AG04449 (cell line): ENCODE measurements around the gene WDR86.

ENCODE experiments used
- CTCF ChIA-PET: fragments of 350-600 bp; formaldehyde crosslinking; extraction: SDS; loops from one replicate; lab custom pipeline; 2021; ENCODE audit warnings: antibody characterized with exemption; lab: Yijun Ruan, JAX
- POLR2A ChIA-PET: fragments of 400-600, 350-600 bp; formaldehyde crosslinking; extraction: SDS; loops from one replicate; lab custom pipeline; 2020; ENCODE audit warnings: antibody characterized with exemption, inconsistent platforms; lab: Yijun Ruan, JAX
- DNase-seq: peaks from one replicate; pipeline ENCODE4 v3.0.0-alpha.2; 2010; ENCODE audit warnings: low read depth, low spot score
- H3K4me3 ChIP-seq: 2 replicates; pipeline ENCODE4 v1.5.1; 2011; ENCODE audit warnings: low read depth, mild to moderate bottlenecking, control low read depth, low read length
- CTCF ChIP-seq: IDR thresholded peaks from one replicate; pipeline ENCODE4 v1.5.1; 2011; ENCODE audit warnings: mild to moderate bottlenecking, moderate library complexity, low read length, control low read depth, inconsistent platforms; ENCODE audit not compliant: insufficient read depth; ENCODE audit errors: missing control alignments

The WDR86 gene

GRCh38 chr7:151374726-151375125, 35.1 kb downstream of the WDR86 start:
- H3K4me3 ChIP-seq = no peak overlapping the region
- no peak for TF ChIP-seq CTCF
- ChIA-PET CTCF (interaction anchor here (1.0 to 11.3 kb wide), 3 partner anchors 22 to 73 kb away, joined by 3 to 270 read pairs (median 4); no protein-coding TSS in a partner anchor), POLR2A (no interaction called here)
- no peak for DNase-seq

- no peak for TF ChIP-seq CTCF
- CTCF ChIA-PET = interaction anchor here (1.0 to 11.3 kb wide), 2 partner anchors 60 to 74 kb away, joined by 3 to 270 read pairs; no protein-coding TSS in a partner anchor
- POLR2A ChIA-PET = no interaction called here
- H3K4me3 ChIP-seq = no peak overlapping the region
- DNase-seq = no peak
Measured at GRCh38 chr7:151374139-151374538, 35.7 kb downstream of the WDR86 start.

- DNase-seq = no peak
- no peak overlapping the region for H3K4me3 ChIP-seq
- CTCF ChIA-PET = interaction anchor here (11.3 kb wide), 1 partner anchor 74 kb away, joined by 270 read pairs; no protein-coding TSS in a partner anchor
- POLR2A ChIA-PET = interaction anchor here (0.6 kb wide), 1 partner anchor 55 kb away, joined by 3 read pairs; no protein-coding TSS in a partner anchor
- no peak for TF ChIP-seq CTCF
Measured at GRCh38 chr7:151373599-151373998, 36.2 kb downstream of the WDR86 start.

DNA sequence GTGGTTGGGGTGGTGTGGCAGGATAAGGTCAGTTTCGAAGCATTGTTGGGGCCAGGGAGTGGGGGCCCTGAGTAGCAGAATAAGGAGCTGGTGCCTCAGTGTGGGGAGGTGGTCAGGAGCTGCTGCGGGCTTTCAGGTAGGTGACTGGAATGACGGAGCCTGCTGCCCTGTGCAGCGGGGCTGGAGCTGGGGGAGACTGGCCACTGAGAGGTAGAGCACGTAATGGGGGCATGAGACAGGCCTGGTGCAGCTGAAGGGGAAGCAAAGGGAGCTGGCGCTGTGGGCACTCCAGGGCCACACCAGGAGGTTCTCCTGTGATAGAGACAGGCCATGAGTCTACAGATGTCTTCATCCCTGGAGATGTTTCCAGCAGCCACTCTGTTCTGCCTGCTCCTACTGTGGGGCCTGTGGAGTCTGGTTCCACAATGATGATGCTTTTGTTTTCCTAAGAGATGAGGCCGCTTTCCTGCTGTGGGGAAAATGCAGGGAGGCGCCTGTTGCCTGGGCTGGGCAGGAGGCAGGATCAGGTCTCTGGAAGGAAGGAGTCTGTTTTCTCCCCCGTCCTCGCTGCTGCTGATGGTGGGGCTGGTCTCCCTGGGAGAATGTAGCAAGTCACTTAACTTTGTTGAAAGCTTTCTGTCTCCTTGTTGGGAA, 37.1 kb downstream of the WDR86 start:
- no peak for DNase-seq
- CTCF ChIA-PET = interaction anchor here (1.6 to 11.3 kb wide), 4 partner anchors 18 to 386 kb away, joined by 3 to 270 read pairs (median 46); no protein-coding TSS in a partner anchor
- H3K4me3 ChIP-seq = no peak overlapping the region
- POLR2A ChIA-PET = interaction anchor here (0.6 kb wide), 1 partner anchor 56 kb away, joined by 3 read pairs; no protein-coding TSS in a partner anchor
- TF ChIP-seq CTCF = no peak

- no peak overlapping the region for H3K4me3 ChIP-seq
- CTCF ChIA-PET = interaction anchor here (0.9 to 11.3 kb wide), 7 partner anchors 9 to 387 kb away, joined by 3 to 270 read pairs (median 5); no protein-coding TSS in a partner anchor
- TF ChIP-seq CTCF = no peak
- POLR2A ChIA-PET = no interaction called here
- no peak for DNase-seq
Measured at GRCh38 chr7:151371266-151371665, 38.6 kb downstream of the WDR86 start.

- ChIA-PET POLR2A (no interaction called here), CTCF (interaction anchor here (0.6 to 11.3 kb wide), 36 partner anchors 8 to 414 kb away, joined by 3 to 270 read pairs (median 4); partner anchors contain the start of gene CRYGN)
- no peak overlapping the region for H3K4me3 ChIP-seq
- TF ChIP-seq CTCF = peak; percentile 95
- DNase-seq = no peak
Measured at GRCh38 chr7:151368136-151368571, 41.7 kb downstream of the WDR86 start.
